ENCODE results near the gene RTL10. TPM values are rescaled to one million over a fixed set of nuclear protein-coding genes. Genes with fewer than 3 reads are reported as not detected.

Gene RTL10
- total RNA-seq, 1 experiment from 2014 or later: 24.4 TPM

DNA sequence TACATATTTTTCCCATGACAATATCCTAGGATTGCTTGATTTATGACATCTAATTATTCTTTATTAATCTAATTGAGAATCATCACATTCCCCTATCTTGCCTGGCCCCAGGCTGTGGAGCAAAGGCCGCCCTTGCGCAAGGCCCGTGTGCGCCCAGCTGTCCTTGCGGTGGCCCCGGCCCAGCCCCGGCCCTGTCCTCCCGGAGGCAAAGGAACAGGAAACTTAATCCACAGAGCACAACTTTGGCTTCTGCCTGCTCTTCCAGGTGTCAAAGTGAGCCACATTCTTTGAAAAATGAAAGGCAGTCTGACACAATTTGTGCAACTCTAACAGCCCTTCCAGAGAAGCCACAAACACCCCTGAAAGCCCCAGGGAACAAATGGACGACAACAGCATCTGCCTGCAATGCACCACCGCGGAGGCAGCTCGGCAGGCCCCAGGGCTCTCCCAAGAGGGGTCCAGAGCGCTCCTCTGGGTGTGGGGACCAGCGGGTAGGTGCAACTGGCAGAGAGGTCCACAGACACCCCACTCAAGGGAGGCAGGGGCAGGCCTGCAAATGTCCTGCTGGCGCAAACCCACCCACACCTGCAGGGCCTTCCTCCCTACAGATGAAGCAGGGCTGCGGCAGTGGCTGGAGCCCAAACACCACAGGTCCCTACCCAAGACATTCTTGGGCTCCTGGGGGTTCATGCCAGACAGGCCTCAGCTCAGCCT lies 30.3 kb downstream of the RTL10 start:
- Histone ChIP-seq H4K20me1 (ENCODE audit: control insufficient read depth, insufficient read depth, insufficient read length) (no peaks in the 10 kb centered on the region), H2BK5ac (ENCODE audit: insufficient read length, low read length) (no peak overlapping the region), H3K4me2 (ENCODE audit: insufficient read depth, insufficient read length, low read length) (no peak overlapping the region), H2BK12ac (ENCODE audit: insufficient read length, low read depth, low read length) (no peak overlapping the region), H3K27ac (ENCODE audit: insufficient read length, low read depth, low read length) (no peak overlapping the region), H3K79me1 (ENCODE audit: insufficient read depth, low read depth, low read length, poor library complexity, severe bottlenecking) (no peaks in the 10 kb centered on the region), H3K27me3 (ENCODE audit: insufficient read depth, low read length) (no peaks in the 10 kb centered on the region), H3T11ph (ENCODE audit: low read length) (no peak overlapping the region), H2BK120ac (ENCODE audit: low read depth, low read length, poor library complexity, severe bottlenecking) (no peak overlapping the region), H3K23ac (ENCODE audit: insufficient read length, low read depth, low read length) (no peak overlapping the region), H4K8ac (replicated peaks; ENCODE audit: insufficient read length, low read depth, low read length) (no peak overlapping the region), H2BK20ac (ENCODE audit: low read depth, low read length, poor library complexity, severe bottlenecking) (no peak overlapping the region), H2AFZ (ENCODE audit: low read length) (no peak overlapping the region), H3K14ac (ENCODE audit: insufficient read depth, low read length) (no peak overlapping the region), H2BK15ac (ENCODE audit: low read depth, low read length) (no peak overlapping the region), H3K4me1 (ENCODE audit: insufficient read depth, low read length) (no peaks in the 10 kb centered on the region), H3K79me2 (ENCODE audit: insufficient read depth, low read length) (no peaks in the 10 kb centered on the region), H2AK5ac (ENCODE audit: insufficient read length, low read length) (no peak overlapping the region), H3K23me2 (ENCODE audit: insufficient read length, low read depth, low read length, poor library complexity, severe bottlenecking) (no peaks in the 10 kb centered on the region), H4K5ac (ENCODE audit: insufficient read length, low read depth, low read length) (no peak overlapping the region), H3K4ac (ENCODE audit: low read depth, low read length) (no peak overlapping the region), H4K91ac (ENCODE audit: insufficient read length, low read depth, low read length) (no peak overlapping the region), H3K9me3 (ENCODE audit: control insufficient read depth, low read depth, low read length) (no peaks in the 10 kb centered on the region), H3K18ac (ENCODE audit: insufficient read length, low read depth, low read length) (no peak overlapping the region), H3K9ac (ENCODE audit: extremely low read depth, insufficient read length, low read length) (no peak overlapping the region), H3K56ac (ENCODE audit: insufficient read length, low read depth, low read length) (no peak overlapping the region)
- H3K27me3 Mint-ChIP-seq (ENCODE audit: low read depth): no peaks in the 10 kb centered on the region; the same call in 1 of the 2 replicates
- peaks cover 0 to 6% (median 5%) of the 10 kb centered on the region in 3 experiments; a peak in 4 of 7 replicates for H3K36me3 Mint-ChIP-seq (ENCODE audit: insufficient read depth in 1 of 3, low read depth in 3 of 3)
- peaks cover 0 to 3% of the 10 kb centered on the region in 2 experiments; a peak in 3 of 5 replicates for H3K9me3 Mint-ChIP-seq
- DNase-seq: no peak
- WGBS (ENCODE audit: extremely low coverage, insufficient read length, low lambda C conversion rate): no CpG with 5 or more reads among the region's 16 CpGs
- H3K4me3 Mint-ChIP-seq: no peak overlapping the region
- no peak overlapping the region for H3K27ac Mint-ChIP-seq
- TF ChIP-seq, protein P1, sequence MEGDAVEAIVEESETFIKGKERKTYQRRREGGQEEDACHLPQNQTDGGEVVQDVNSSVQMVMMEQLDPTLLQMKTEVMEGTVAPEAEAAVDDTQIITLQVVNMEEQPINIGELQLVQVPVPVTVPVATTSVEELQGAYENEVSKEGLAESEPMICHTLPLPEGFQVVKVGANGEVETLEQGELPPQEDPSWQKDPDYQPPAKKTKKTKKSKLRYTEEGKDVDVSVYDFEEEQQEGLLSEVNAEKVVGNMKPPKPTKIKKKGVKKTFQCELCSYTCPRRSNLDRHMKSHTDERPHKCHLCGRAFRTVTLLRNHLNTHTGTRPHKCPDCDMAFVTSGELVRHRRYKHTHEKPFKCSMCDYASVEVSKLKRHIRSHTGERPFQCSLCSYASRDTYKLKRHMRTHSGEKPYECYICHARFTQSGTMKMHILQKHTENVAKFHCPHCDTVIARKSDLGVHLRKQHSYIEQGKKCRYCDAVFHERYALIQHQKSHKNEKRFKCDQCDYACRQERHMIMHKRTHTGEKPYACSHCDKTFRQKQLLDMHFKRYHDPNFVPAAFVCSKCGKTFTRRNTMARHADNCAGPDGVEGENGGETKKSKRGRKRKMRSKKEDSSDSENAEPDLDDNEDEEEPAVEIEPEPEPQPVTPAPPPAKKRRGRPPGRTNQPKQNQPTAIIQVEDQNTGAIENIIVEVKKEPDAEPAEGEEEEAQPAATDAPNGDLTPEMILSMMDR (conservative IDR thresholded peaks at IDR 0.05): no peak
- peaks cover 0 to 8% of the 10 kb centered on the region in 2 experiments; a peak in 2 of 4 replicates for H3K4me1 Mint-ChIP-seq

Measured in H9 (cell line).